NT2/D1 (cell line): ENCODE data around the gene CLINT1.

Source experiments
- DNase-seq: peaks from one replicate; pipeline ENCODE4 v3.0.0-alpha.2; 2011; ENCODE audit warnings: low read depth, low spot score
- H3K27me3 ChIP-seq: 2 replicates; pipeline ENCODE4 v1.6.0; 2011; ENCODE audit warnings: mild to moderate bottlenecking; ENCODE audit not compliant: insufficient read length, insufficient read depth
- H3K36me3 ChIP-seq: 2 replicates; pipeline ENCODE4 v1.6.1; 2011; ENCODE audit warnings: mild to moderate bottlenecking, low read length, mixed read lengths; ENCODE audit not compliant: insufficient read depth, insufficient read length
- H3K4me1 ChIP-seq: 2 replicates; pipeline ENCODE4 v1.5.1; 2011; ENCODE audit not compliant: insufficient read depth, insufficient read length
- H3K4me3 ChIP-seq: 2 replicates; pipeline ENCODE4 v1.5.1; 2011; ENCODE audit warnings: low read depth; ENCODE audit not compliant: insufficient read length
- H3K9ac ChIP-seq: 2 replicates; pipeline ENCODE4 v1.6.0; 2011; ENCODE audit warnings: low read depth; ENCODE audit not compliant: insufficient read length
- H3K9me3 ChIP-seq: 2 replicates; pipeline ENCODE4 v1.5.1; 2011; ENCODE audit warnings: mild to moderate bottlenecking, low read length; ENCODE audit not compliant: insufficient read depth
- SUZ12 ChIP-seq: IDR thresholded peaks from 2 replicates; pipeline ENCODE4 v1.6.1; 2011; ENCODE audit not compliant: insufficient read length, insufficient read depth; ENCODE audit errors: extremely low read depth
- YY1 ChIP-seq: IDR thresholded peaks from 2 replicates; pipeline ENCODE4 v1.6.1; 2011; ENCODE audit not compliant: insufficient read length, insufficient read depth
- ZNF274 ChIP-seq: IDR thresholded peaks from 2 replicates; pipeline ENCODE4 v1.6.1; 2011; ENCODE audit warnings: mild to moderate bottlenecking, low read depth, low read length

Gene CLINT1

GRCh38 chr5:157785801-157786200 lies 73.1 kb downstream of the CLINT1 start:
- H3K36me3 ChIP-seq = peaks cover 50% of the 10 kb centered on the region
- no peak for DNase-seq
- H3K27me3 ChIP-seq = no peaks in the 10 kb centered on the region
- H3K4me1 ChIP-seq = no peaks in the 10 kb centered on the region
- TF ChIP-seq ZNF274 (no peak), YY1 (no peak), SUZ12 (no peak)
- H3K9ac ChIP-seq = no peak overlapping the region
- H3K9me3 ChIP-seq = no peaks in the 10 kb centered on the region
- no peak overlapping the region for H3K4me3 ChIP-seq

- H3K36me3 ChIP-seq = peaks cover 5% of the 10 kb centered on the region
- TF ChIP-seq ZNF274 (no peak), YY1 (no peak), SUZ12 (no peak)
- DNase-seq = no peak
- H3K9ac ChIP-seq = no peak overlapping the region
- no peaks in the 10 kb centered on the region for H3K4me1 ChIP-seq
- H3K27me3 ChIP-seq = no peaks in the 10 kb centered on the region
- no peak overlapping the region for H3K4me3 ChIP-seq
- H3K9me3 ChIP-seq = no peaks in the 10 kb centered on the region
Measured at GRCh38 chr5:157779221-157779620, 79.7 kb downstream of the CLINT1 start.

- Histone ChIP-seq H3K27me3 (no peaks in the 10 kb centered on the region), H3K4me3 (no peak overlapping the region), H3K36me3 (no peaks in the 10 kb centered on the region), H3K9ac (no peak overlapping the region), H3K9me3 (no peaks in the 10 kb centered on the region), H3K4me1 (no peaks in the 10 kb centered on the region)
- TF ChIP-seq YY1 = no peak
- no peak for TF ChIP-seq SUZ12
- no peak for TF ChIP-seq ZNF274
- no peak for DNase-seq
Measured at GRCh38 chr5:157778121-157778805, 80.7 kb downstream of the CLINT1 start.

- TF ChIP-seq SUZ12 = no peak
- TF ChIP-seq ZNF274 = no peak
- no peak for TF ChIP-seq YY1
- no peaks in the 10 kb centered on the region for H3K36me3 ChIP-seq
- H3K9ac ChIP-seq = no peak overlapping the region
- H3K4me3 ChIP-seq = no peak overlapping the region
- no peaks in the 10 kb centered on the region for H3K4me1 ChIP-seq
- no peak for DNase-seq
- no peaks in the 10 kb centered on the region for H3K27me3 ChIP-seq
- no peaks in the 10 kb centered on the region for H3K9me3 ChIP-seq
Measured at GRCh38 chr5:157772127-157772526, 86.8 kb downstream of the CLINT1 start.

- H3K9me3 ChIP-seq = no peaks in the 10 kb centered on the region
- H3K36me3 ChIP-seq = no peaks in the 10 kb centered on the region
- H3K4me1 ChIP-seq = no peaks in the 10 kb centered on the region
- DNase-seq = no peak
- H3K27me3 ChIP-seq = no peaks in the 10 kb centered on the region
- H3K4me3 ChIP-seq = no peak overlapping the region
- no peak overlapping the region for H3K9ac ChIP-seq
- no peak for TF ChIP-seq ZNF274
- no peak for TF ChIP-seq YY1
- no peak for TF ChIP-seq SUZ12
Measured at GRCh38 chr5:157770665-157771064, 88.3 kb downstream of the CLINT1 start.

GRCh38 chr5:157767689-157768088 lies 91.3 kb downstream of the CLINT1 start:
- no peaks in the 10 kb centered on the region for H3K27me3 ChIP-seq
- no peaks in the 10 kb centered on the region for H3K9me3 ChIP-seq
- no peak overlapping the region for H3K9ac ChIP-seq
- no peak overlapping the region for H3K4me3 ChIP-seq
- H3K4me1 ChIP-seq = no peaks in the 10 kb centered on the region
- H3K36me3 ChIP-seq = no peaks in the 10 kb centered on the region
- TF ChIP-seq SUZ12 (no peak), ZNF274 (no peak), YY1 (no peak)
- no peak for DNase-seq

GRCh38 chr5:157766902-157767301 lies 92.0 kb downstream of the CLINT1 start:
- no peaks in the 10 kb centered on the region for H3K9me3 ChIP-seq
- H3K27me3 ChIP-seq = no peaks in the 10 kb centered on the region
- no peaks in the 10 kb centered on the region for H3K4me1 ChIP-seq
- no peaks in the 10 kb centered on the region for H3K36me3 ChIP-seq
- TF ChIP-seq YY1 = no peak
- TF ChIP-seq SUZ12 = no peak
- TF ChIP-seq ZNF274 = no peak
- H3K4me3 ChIP-seq = no peak overlapping the region
- H3K9ac ChIP-seq = no peak overlapping the region
- no peak for DNase-seq
